Smooth muscle cell (in vitro differentiated cells): ENCODE measurements around the gene DNAH7. TPM values are rescaled to one million over a fixed set of nuclear protein-coding genes. Genes with fewer than 3 reads are reported as not detected.

ENCODE experiments used
- DNase-seq: peaks from one replicate; lab custom pipeline; 2025; ENCODE audit not compliant: unreplicated experiment; lab: John Stamatoyannopoulos, UW
- H2AFZ ChIP-seq: fragments of 200-600 bp; sonication (generic); 2 replicates; pipeline ENCODE4 v1.6.0; 2016; ENCODE audit warnings: antibody characterized with exemption, low read depth, mild to moderate bottlenecking
- H3F3A ChIP-seq: fragments of 200-600 bp; sonication (generic); 2 replicates; pipeline ENCODE4 v1.6.0; 2017; ENCODE audit warnings: antibody characterized with exemption, low read depth
- H3K27ac ChIP-seq: fragments of 200-600 bp; sonication (generic); 2 replicates; pipeline ENCODE4 v1.5.1; 2016; ENCODE audit warnings: low read depth, mild to moderate bottlenecking
- H3K27me3 ChIP-seq: fragments of 200-600 bp; sonication (generic); 2 replicates; pipeline ENCODE4 v1.6.1; 2016; ENCODE audit warnings: low read depth, mild to moderate bottlenecking
- H3K36me3 ChIP-seq: fragments of 200-600 bp; sonication (generic); 2 replicates; pipeline ENCODE4 v1.5.1; 2016; ENCODE audit warnings: low read depth
- H3K4me1 ChIP-seq: fragments of 200-600 bp; sonication (generic); 2 replicates; pipeline ENCODE4 v1.5.1; 2016; ENCODE audit warnings: low read depth
- H3K4me2 ChIP-seq: fragments of 200-600 bp; sonication (generic); 2 replicates; pipeline ENCODE4 v1.6.0; 2016; ENCODE audit warnings: mild to moderate bottlenecking
- H3K4me3 ChIP-seq: fragments of 200-600 bp; sonication (generic); 2 replicates; pipeline ENCODE4 v1.5.1; 2016; ENCODE audit warnings: mild to moderate bottlenecking
- H3K79me2 ChIP-seq: fragments of 200-600 bp; sonication (generic); 2 replicates; pipeline ENCODE4 v1.6.0; 2016; ENCODE audit warnings: low read depth, mild to moderate bottlenecking
- H3K9ac ChIP-seq: fragments of 200-600 bp; sonication (generic); 2 replicates; pipeline ENCODE4 v1.6.0; 2016; ENCODE audit warnings: low read depth
- H3K9me3 ChIP-seq: fragments of 200-600 bp; sonication (generic); replicated peaks from 2 replicates; pipeline ENCODE4 v1.5.1; 2016; ENCODE audit warnings: low read depth
- H4K20me1 ChIP-seq: fragments of 200-600 bp; sonication (generic); 2 replicates; pipeline ENCODE4 v1.6.0; 2016; ENCODE audit warnings: low read depth
- CTCF ChIP-seq: fragments of 200-600 bp; sonication (generic); IDR thresholded peaks from 2 replicates; pipeline ENCODE4 v1.5.1; 2017; ENCODE audit warnings: borderline replicate concordance, mild to moderate bottlenecking, antibody characterized with exemption; ENCODE audit not compliant: insufficient read depth, poor library complexity, severe bottlenecking
- WGBS: methylation state at CpG from one replicate; pipeline ENCODE4 v1.1.7; 2016; ENCODE audit warnings: low lambda C conversion rate; 5-methylcytosine and 5-hydroxymethylcytosine counted together
- polyA plus RNA-seq: library from polyadenylated mRNA; unstranded; fragments of >200 nt; fragmentation: Nextera tagmentation; extraction: Ambion mirVana; gene quantifications from 2 replicates; pipeline ENCODE4 v1.2.1, GENCODE V29; 2016
- total RNA-seq: library from RNA; depleted of rRNA; stranded (reverse); fragments of >200 nt; gene quantifications from 2 replicates; pipeline ENCODE4 v1.2.3, GENCODE V29; 2014

DNAH7 gene
- total and polyA plus RNA-seq, 2 experiments from 2014 or later = 0.99 to 1.2 TPM

- TF ChIP-seq CTCF = no peak
- H3K27me3 ChIP-seq = peaks cover 11% of the 10 kb centered on the region
- no peaks in the 10 kb centered on the region for H3F3A ChIP-seq
- H3K36me3 ChIP-seq = no peaks in the 10 kb centered on the region
- H3K4me1 ChIP-seq = no peaks in the 10 kb centered on the region
- no peak for DNase-seq
- no peaks in the 10 kb centered on the region for H3K79me2 ChIP-seq
- H4K20me1 ChIP-seq = no peaks in the 10 kb centered on the region
- no peak overlapping the region for H3K4me3 ChIP-seq
- no peak overlapping the region for H3K9ac ChIP-seq
- no peak overlapping the region for H3K27ac ChIP-seq
- no peak overlapping the region for H3K4me2 ChIP-seq
- no peaks in the 10 kb centered on the region for H3K9me3 ChIP-seq
- H2AFZ ChIP-seq = no peak overlapping the region
These were observed 6.0 kb upstream of the DNAH7 start for GRCh38 chr2:196074631-196075030.

- H3F3A ChIP-seq = no peaks in the 10 kb centered on the region
- no peak for TF ChIP-seq CTCF
These were observed 4.9 kb upstream of the DNAH7 start for GRCh38 chr2:196073521-196073920.

GRCh38 chr2:196067088-196067382, 1.6 kb downstream of the DNAH7 start:
- H3K4me3 ChIP-seq = no peak overlapping the region
- no peaks in the 10 kb centered on the region for H3K9me3 ChIP-seq
- peaks cover 10% of the 10 kb centered on the region for H3K27me3 ChIP-seq
- H3K79me2 ChIP-seq = no peaks in the 10 kb centered on the region
- H3K4me2 ChIP-seq = peak overlapping the region; percentile 75
- no peak overlapping the region for H3K27ac ChIP-seq
- peak overlapping the region; percentile 83 for H2AFZ ChIP-seq
- H3K4me1 ChIP-seq = peaks cover 5% of the 10 kb centered on the region
- H3K9ac ChIP-seq = no peak overlapping the region
- no peak for TF ChIP-seq CTCF
- H4K20me1 ChIP-seq = no peaks in the 10 kb centered on the region
- no peak for DNase-seq
- 36% methylated on average over 3 of the region's 3 CpGs for WGBS
- no peaks in the 10 kb centered on the region for H3F3A ChIP-seq
- no peaks in the 10 kb centered on the region for H3K36me3 ChIP-seq

More at GRCh38 chr2:196073521-196073920, 4.9 kb upstream of the DNAH7 start:
- no peak overlapping the region for H3K9ac ChIP-seq
- no peak for DNase-seq
- 72% methylated on average over 2 of the region's 2 CpGs for WGBS
- no peaks in the 10 kb centered on the region for H3K4me1 ChIP-seq
- H4K20me1 ChIP-seq = no peaks in the 10 kb centered on the region
- peaks cover 11% of the 10 kb centered on the region for H3K27me3 ChIP-seq
- H3K4me2 ChIP-seq = no peak overlapping the region
- no peak overlapping the region for H3K4me3 ChIP-seq
- H2AFZ ChIP-seq = no peak overlapping the region
- no peak overlapping the region for H3K27ac ChIP-seq
- no peaks in the 10 kb centered on the region for H3K79me2 ChIP-seq
- H3K36me3 ChIP-seq = no peaks in the 10 kb centered on the region
- no peaks in the 10 kb centered on the region for H3K9me3 ChIP-seq

GRCh38 chr2:196066291-196067087, 2.1 kb downstream of the DNAH7 start:
- Histone ChIP-seq H3K4me2 (peak overlapping the region; percentile 75), H3F3A (no peaks in the 10 kb centered on the region), H3K4me3 (no peak overlapping the region), H3K27ac (no peak overlapping the region), H3K36me3 (no peaks in the 10 kb centered on the region), H3K4me1 (peaks cover 5% of the 10 kb centered on the region), H3K9ac (no peak overlapping the region), H3K79me2 (no peaks in the 10 kb centered on the region), H3K27me3 (peaks cover 4% of the 10 kb centered on the region), H2AFZ (peak overlapping the region; percentile 83), H4K20me1 (no peaks in the 10 kb centered on the region), H3K9me3 (no peaks in the 10 kb centered on the region)
- no peak for DNase-seq
- WGBS = 53% methylated on average over 3 of the region's 3 CpGs
- TF ChIP-seq CTCF = peak; percentile 67
